Measurements from ENCODE around the gene PACRG. TPM values are rescaled to one million over a fixed set of nuclear protein-coding genes. Genes with fewer than 3 reads are reported as not detected.

PACRG gene
- total RNA-seq, 1 experiment from 2014 or later = not detected

DNA sequence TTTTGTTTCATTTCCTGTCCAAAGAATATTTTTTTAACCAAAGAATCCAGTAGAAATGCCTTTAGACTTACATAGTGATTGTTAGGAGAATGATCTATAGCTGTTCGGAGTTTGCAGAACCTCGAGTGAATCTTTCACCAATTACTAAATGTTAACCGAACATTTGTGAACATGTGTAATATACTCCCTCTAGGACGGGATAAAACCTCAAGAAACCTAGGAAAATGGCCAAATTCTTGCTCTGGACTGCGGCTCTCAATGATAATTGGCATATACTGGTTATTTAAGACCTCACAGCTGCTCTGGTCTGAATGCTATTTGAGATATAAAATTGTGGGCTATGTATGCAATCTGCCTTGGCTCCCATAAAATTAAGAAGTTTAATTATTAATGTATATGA lies 137.1 kb downstream of the PACRG start:
- no peak for DNase-seq (ENCODE audit: low read depth)

- DNase-seq (ENCODE audit: low read depth) = no peak
Observed at GRCh38 chr6:162866656-162867055, 138.9 kb downstream of the PACRG start.

- no peak for DNase-seq (ENCODE audit: low read depth)
Observed at GRCh38 chr6:162868397-162868796, 140.6 kb downstream of the PACRG start.

DNA sequence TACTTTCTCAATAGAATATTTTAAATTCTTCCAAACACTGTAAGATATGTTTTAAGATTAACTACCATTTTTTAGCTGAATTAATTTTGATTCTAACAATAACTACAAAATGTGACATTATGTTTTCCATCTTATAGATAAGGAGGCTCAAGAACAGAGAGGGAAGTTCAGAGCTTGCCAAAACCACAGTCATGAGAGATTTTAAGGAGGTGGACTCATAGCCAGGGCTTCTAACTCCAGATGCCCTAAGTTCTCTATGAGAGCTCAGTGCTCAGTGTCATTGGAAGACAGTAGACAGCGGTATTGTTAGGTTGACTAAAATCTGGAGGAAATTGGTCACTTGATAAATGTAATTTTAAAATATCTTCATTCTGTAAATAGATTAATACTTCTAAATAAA lies 144.2 kb downstream of the PACRG start:
- no peak for DNase-seq (ENCODE audit: low read depth)

DNA sequence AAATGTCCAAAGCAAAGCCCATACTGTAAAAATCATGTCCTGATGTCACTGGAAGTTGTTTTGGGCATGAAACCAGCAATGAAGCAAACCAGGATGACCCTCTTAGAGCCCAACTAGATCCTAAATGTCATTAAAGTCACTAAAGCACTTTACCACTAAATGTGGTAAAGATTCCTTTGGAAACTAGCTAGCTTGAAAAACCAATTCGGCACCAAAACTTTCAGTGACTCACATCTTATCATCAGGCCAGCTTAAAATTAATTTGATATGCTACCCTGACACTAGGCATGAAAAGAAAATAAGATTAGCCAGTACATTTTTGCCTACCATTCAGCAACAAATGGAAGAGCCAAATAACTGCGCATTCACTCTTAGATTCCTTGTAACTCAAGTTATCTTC lies 145.8 kb downstream of the PACRG start:
- DNase-seq (ENCODE audit: low read depth) = peak; percentile 21

GRCh38 chr6:162875070-162875469 lies 147.3 kb downstream of the PACRG start:
- DNase-seq (ENCODE audit: low read depth) = no peak

GRCh38 chr6:162882801-162883481 lies 155.2 kb downstream of the PACRG start:
- no peak for DNase-seq (ENCODE audit: low read depth)

DNA sequence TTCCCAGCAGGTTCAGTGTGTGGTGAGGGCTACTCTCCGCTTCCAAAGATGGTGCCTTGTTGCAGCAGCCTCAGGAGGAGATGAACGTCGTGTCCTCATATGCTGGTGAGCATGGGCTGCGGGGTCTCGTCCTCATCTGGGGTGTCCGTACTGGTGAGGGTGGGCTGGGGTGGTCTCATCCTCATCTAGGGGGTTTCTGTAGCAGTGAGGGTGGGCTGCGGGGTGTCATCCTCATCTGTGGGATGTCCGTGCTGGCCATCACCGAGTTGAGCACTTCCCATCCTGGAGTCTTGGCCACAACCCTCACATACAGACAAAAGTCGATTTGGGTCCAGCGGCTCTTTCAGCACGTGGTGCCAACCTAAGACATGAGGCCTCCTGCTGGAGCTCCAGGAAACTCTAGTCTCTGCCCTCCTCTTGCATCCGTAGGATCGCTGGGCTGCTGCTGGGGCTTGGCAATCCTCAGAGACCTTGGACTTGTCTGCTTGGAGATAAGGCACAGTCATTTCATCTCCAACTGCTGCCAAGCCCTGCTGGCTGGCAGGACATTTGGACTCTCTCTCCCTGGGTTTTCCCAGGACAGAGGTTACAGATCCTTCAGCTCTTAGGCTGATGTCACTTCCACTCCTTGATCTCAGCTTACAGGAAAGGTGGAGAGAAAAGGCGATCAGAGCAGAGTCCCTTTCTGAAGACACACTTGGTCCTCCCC lies 160.4 kb downstream of the PACRG start:
- no peak for DNase-seq (ENCODE audit: low read depth)

DNA sequence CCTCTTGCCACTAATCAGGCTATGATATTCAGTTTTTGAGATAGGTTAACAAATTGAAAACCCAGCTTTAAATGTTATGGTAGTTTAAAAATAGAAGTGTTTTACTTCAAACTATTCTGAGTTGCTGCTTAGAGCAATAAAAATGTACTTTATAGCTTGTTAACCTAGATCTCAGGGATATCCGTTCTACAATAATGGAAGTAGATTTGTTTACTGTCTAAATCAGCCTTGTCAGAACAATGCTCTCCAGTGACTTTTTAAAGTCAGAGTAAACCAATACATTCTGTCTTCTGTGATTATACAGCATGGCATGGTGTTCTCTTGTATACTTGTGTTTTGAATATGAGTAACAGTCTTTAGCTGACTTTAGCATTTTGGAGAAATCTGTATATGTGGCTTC lies 161.5 kb downstream of the PACRG start:
- no peak for DNase-seq (ENCODE audit: low read depth)

GRCh38 chr6:162898011-162898410 lies 170.2 kb downstream of the PACRG start:
- DNase-seq (ENCODE audit: low read depth) = no peak

- peak; percentile 27 for DNase-seq (ENCODE audit: low read depth)
Observed at GRCh38 chr6:162899148-162899547, 171.4 kb downstream of the PACRG start.

DNA sequence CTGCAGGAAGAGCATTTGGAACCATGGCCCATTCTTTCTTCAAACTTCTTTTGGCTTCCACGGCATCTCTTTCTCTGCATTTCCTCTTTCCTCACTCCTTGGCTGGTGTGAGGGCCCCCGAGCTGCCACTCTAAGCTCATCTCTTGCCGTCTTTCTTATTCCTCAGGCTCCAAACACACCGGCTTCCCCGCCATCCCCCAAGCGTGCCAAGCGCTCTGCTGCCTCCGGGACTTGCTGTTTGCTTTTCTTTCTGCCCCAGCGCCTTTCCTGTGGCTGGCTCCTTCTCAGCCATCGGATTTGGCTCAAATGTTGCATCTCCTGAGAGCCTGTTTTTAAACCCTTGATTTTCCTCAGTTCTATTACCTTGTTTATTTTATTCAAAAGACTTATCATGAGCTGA lies 172.7 kb downstream of the PACRG start:
- no peak for DNase-seq (ENCODE audit: low read depth)

DNA sequence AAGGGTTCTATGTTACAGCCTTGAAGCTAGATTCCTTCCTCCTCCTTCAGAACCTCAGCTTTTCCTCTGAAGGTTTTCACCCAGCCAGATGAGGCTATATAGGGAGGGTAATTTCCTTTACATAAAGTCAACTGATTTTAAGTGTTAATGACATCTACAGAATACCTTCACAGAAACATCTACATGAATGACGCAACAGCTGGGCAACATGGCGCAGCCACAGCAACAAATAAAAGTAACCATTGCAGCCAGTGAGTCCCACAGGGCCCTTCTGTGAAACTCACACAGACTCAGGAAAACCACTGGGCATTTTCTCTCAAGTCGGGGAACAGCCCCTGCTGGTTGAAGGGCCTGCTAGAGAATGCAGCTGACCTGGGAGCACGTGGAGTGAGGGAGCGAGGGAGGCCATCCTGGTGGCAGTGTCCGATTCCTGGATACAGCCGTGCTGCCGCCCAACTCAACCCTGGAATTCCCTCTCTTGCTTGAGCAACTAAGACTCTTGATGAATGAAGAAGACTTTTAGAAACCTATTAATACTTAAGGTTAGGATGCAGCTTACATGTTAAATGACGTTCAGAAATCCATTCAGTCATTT lies 176.4 kb downstream of the PACRG start:
- no peak for DNase-seq (ENCODE audit: low read depth)

DNA sequence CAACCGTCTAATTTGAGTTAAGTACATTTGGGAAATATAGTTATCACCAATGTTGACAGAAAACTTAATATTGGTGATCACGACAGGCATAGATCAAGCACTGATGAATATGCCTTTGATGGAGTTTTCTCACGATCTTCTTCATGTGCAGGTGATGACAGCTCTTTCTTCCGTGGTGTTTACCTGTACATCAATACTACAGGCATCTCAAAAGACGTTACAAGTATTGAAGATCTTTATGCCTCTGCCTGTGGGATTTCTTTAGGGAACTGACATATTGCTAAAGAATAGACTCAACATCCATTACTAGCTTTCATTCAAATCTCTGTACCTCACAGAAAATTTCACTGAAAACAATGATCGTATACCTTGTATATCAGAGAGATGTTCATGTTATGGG lies 178.7 kb downstream of the PACRG start:
- no peak for DNase-seq (ENCODE audit: low read depth)

DNA sequence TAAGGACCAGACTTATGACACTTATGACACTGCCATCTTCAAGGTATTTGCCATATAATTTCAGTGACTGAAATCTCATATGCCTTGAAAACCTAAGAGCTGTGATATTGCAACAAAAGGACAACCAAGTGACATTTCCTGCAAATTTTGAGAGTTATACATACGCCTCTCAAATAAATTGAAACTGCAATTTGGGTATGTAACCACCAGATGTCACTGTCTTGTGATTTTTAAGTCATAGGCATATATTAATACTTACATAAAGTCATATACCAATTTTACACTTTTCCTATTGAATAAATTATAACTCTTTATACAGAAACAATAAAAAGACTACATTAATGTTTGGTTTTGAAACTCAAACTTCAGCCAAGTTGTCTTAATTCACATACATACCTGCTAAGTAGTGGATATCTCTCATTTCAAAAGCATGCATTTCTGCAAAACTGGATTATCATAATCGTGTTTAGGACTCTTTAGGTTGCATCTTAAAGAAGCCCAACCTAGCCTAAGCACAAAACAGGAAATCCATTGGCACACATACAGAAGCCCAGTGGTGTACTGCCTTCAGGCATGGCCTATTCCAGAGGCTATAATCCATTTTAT lies 180.2 kb downstream of the PACRG start:
- DNase-seq (ENCODE audit: low read depth) = peak; percentile 49

- DNase-seq (ENCODE audit: low read depth) = no peak
Observed at GRCh38 chr6:162913206-162913605, 185.4 kb downstream of the PACRG start.

GRCh38 chr6:162917506-162917905 lies 189.7 kb downstream of the PACRG start:
- DNase-seq (ENCODE audit: low read depth) = peak; percentile 90

DNA sequence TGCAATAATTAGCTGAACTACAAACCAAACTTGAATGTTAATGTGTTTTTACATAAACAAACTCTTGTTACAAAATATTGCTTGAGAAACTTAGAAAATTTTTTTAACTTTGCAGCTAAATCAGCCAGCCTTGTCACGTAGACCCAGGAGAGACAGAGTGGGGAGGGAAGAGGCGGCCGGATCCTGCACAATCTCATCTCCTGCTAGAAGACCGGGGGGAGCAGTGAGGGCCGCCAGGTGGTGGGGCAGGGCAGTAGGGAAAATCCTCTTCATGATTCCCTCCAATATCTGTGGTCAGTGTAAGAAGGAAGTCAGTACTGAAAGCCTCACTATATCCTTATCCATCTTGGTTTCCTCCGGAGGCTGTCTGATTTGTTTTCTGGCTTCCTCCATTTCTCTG lies 193.3 kb downstream of the PACRG start:
- no peak for DNase-seq (ENCODE audit: low read depth)

- DNase-seq (ENCODE audit: low read depth) = no peak
Observed at GRCh38 chr6:162921510-162922040, 193.8 kb downstream of the PACRG start.

DNA sequence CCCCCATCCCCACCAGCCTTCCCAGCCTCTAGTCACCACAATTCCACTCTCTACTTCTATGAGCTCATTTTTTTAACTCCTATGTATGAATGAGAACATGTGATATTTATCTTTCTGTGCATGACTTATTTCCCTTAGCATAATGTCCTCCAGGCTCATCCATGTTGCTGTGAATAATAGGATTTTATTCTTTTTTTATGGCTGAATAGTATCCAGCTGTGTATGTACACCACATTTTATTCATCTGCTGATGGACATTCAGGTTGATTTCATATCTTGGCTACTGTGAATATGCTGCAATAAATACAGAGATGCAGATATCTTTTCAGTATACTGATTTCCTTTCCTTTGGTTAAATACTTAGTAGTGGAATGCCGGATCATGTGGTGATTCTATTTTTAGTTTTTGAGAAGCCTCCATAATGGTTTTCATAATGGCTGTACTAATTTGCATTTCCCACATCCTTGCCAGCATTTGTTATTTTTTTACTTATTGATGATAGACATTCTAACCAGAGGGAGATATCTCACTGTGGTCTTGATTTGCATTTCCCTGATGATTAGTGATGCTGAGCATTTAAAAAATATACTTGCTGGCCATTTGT lies 194.9 kb downstream of the PACRG start:
- DNase-seq (ENCODE audit: low read depth) = peak; percentile 37

DNA sequence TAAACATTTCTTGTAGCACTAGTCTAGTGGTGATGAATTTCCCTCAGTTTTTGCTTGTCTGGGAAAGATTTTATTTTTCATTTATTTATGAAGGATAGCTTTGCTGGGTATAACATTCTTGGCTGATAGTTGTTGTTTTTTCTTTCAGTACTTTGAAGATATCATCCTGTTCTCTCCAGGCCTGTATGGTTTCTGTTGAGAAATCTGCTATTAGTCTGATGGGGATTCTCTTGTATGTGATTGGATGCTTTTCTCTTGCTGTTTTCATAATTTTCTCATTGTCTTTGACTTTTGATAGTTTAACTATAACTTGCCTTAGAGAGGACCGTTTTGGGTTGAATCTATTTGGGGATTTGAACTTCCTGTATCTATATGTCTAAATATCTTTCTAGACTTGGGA lies 207.1 kb downstream of the PACRG start:
- DNase-seq (ENCODE audit: low read depth) = no peak

- peak; percentile 24 for DNase-seq (ENCODE audit: low read depth)
Observed at GRCh38 chr6:162940426-162940825, 212.7 kb downstream of the PACRG start.

All from RPMI7951 (cell line).